ENCODE data around the gene MUC20.
"Not testable (repeated sequence)": the region's sequence is repeated elsewhere in the genome, so short reads cannot be mapped to it uniquely, and the experiment has no call there.

Gene MUC20

DNA sequence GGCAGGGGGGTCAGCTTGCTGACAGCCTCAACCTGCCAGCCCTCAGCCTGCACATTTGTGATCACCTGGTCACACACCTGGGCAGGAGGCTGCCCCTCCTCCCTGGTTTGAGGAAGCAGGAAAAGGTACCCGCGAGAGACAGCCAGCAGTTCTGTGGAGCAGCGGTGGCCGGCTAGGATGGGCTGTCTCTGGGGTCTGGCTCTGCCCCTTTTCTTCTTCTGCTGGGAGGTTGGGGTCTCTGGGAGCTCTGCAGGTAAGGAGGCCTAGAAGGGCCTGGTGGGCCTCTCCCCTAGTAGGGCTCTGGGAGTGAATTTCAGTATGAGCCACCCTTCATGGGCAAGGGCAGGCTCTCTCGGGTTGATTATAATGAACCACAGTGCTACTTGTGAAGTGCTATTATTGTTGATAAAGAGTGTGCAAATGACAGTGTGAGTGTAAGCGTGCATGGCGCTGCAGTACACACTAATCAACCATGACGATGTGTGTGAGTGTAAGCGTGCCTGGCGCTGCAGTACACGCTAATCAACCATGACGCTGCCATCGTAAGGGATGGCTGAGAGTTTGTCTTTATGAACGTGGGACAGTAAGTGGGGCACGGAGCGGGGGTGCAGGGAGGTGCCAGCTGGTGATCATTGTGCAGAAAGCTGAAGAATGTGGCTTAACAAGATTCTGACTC, at the start of gene MUC20:
Gene MUC20 (plus strand): TSS at position 148 of the 676 bp plus-strand sequence. CDS start 30 bp downstream, at position 178.
- not testable (repeated sequence) for DNase-seq (ENCODE audit: low read depth, low spot score)

DNA sequence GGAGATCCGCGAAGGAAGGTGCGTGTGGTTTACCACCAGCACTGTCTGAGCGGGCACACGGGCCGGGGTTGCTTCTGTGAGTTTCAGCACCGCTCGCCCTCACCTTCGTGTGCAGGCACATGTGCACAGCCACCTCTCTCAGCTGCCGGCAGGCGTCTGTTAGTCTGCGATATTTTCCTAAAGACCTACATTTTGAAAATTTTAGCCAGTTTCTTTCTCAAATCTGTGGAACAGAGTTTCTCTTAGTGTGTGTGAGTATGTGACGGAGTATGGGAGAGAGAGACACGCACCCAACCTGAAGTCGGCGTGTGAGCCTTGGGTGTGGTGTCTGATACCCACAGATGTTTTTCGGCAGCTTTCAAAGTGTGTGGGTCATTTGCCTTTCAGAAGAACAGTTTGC, 49.5 kb upstream of the MUC20 start:
- not testable (repeated sequence) for DNase-seq (ENCODE audit: low read depth, low spot score)

GRCh38 chr3:195673711-195674110, 47.1 kb upstream of the MUC20 start:
- DNase-seq (ENCODE audit: low read depth, low spot score): not testable (repeated sequence)

- DNase-seq (ENCODE audit: low read depth, low spot score): not testable (repeated sequence)
These were observed 42.3 kb upstream of the MUC20 start for GRCh38 chr3:195678391-195679015.

DNA sequence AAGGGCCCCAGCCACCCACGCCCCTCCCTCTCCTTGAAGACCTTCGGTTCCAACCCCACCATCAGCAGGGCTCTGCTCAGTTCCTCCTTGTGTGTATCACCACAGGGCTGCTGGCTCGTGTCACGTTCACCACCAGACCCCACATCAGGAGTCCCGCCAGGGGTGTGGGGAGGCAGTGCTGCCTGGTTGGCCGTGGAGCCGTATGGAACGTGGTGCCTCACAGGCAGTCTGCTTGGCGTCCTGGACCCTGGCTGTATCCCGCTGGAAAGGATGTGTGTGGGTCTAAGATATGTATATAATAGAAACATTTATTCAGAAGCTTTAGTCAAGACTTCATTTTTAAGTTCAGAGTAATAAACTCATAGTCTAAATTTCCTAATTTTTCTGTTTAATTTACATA, 40.1 kb upstream of the MUC20 start:
- DNase-seq (ENCODE audit: low read depth, low spot score): not testable (repeated sequence)

DNA sequence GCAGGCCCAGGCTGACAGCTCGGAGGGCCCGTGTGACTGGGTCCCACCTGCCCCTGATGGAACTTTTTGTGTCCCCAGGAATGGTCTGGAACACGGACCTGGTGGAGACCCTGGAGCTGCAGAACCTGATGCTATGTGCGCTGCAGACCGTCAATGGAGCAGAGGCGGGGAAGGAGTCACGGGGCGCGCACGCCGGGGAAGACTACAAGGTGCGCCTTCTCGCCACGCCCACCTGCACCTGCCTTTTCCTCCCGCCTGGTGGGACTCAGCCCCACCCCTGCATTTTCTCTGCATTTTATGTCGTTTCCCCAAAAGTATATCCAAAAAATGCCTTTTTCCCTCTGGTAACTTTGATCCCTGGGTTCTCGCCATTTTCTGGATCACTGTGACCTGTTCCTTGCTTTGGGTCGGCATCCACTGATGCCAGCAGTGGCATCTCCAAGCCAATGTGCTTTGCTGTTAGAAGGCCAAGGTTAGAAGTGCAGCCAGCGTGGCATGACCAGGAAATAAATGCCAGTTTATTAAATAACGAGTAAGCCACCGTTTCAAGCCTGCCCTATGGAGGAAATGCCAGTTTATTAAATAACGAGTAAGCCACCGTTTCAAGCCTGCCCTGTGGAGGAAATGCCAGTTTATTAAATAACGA, 39.2 kb upstream of the MUC20 start:
- DNase-seq (ENCODE audit: low read depth, low spot score): not testable (repeated sequence)

- not testable (repeated sequence) for DNase-seq (ENCODE audit: low read depth, low spot score)
These were observed 38.6 kb upstream of the MUC20 start for GRCh38 chr3:195682104-195682742.

DNA sequence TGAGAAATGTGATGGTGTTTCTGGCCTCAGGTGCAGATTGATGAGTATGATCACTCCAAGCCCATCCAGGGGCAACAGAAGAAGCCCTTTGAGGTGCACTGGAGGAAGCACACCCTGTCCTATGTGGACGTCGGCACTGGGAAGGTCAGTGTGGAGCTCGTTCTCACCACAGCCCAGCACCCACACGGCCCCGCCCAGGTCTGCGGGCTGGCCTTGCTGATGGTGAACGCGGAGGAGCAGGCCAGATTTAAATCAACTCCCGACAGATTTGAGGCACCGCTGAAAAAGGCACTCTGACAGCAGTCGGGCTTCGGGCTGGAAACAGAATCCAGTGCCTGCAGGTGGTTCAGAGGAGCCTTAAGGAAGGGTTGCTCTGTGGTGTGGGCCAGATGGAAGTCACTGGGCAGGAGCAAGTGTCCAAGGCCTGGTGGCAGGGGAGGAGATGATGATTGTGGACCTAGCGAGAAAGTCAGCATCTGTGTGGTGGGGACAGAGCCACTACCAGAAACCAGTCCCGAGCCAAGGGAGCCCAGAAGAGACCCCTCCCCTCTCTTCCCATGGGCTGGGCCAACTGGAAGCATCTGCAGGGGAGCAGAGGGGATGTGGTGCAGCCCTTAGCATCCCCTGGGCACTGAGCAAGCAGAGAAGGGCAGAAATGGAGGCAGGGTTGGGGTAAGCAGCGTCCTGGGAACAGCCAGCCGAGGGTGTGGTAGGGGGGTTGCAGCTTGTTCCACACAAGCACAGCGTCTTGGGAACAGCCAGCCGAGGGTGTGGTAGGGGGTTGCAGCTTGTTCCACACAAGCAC, 36.9 kb upstream of the MUC20 start:
- DNase-seq (ENCODE audit: low read depth, low spot score): not testable (repeated sequence)

DNA sequence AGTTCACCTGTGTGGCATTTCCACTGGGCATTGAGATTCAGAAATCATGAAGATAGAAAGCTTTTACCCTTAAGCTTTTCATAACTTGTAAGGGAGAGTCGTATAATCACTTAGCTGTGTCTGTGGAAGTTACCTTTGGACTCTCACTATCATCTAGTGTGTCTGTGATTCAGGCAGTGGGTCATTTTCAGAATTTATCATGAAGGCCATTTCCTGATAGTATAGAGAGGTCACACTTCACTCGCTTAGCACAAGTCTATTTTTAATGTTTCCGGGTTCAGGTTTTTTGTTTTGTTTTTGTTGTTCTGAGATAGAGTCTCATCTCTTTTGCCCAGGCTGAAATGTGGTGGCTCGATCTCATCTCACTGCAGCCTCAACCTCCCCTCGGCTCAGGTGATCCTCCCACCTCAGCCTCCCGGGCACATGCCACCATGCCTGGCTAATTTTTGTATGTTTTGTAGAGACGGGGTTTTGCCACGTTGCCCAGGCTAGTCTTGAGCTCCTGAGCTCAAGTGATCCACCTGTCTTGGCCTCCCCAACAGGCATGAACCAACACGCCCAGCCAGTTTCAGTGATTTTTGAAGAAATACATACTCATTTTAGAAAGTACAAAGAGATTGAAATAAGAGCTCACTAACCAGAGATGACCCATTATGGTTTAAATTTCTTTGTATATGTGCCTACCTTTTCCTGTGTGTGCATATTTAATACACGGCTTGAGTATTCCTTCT, 36.1 kb upstream of the MUC20 start:
- not testable (repeated sequence) for DNase-seq (ENCODE audit: low read depth, low spot score)

DNA sequence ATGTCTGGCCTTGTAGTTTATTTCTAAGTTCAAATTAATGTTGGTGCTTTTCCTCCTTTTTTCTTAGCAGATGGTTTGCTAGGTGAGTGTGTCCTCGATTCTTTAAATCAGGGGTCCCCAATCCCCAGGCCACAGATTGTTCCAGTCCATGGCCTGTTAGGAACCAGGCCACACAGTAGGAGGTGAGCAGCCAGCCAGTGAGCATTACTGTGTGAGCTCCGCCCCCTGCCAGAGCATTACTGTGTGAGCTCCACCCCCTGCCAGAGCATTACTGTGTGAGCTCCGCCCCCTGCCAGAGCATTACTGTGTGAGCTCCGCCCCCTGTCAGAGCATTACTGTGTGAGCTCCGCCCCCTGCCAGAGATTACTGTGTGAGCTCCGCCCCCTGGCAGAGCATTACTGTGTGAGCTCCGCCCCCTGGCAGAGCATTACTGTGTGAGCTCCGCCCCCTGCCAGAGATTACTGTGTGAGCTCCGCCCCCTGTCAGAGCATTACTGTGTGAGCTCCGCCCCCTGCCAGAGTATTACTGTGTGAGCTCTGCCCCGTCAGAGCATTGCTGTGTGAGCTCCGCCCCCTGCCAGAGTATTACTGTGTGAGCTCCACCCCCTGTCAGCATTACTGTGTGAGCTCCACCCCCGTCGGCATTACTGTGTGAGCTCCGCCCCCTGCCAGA, 34.1 kb upstream of the MUC20 start:
- DNase-seq (ENCODE audit: low read depth, low spot score): not testable (repeated sequence)

DNA sequence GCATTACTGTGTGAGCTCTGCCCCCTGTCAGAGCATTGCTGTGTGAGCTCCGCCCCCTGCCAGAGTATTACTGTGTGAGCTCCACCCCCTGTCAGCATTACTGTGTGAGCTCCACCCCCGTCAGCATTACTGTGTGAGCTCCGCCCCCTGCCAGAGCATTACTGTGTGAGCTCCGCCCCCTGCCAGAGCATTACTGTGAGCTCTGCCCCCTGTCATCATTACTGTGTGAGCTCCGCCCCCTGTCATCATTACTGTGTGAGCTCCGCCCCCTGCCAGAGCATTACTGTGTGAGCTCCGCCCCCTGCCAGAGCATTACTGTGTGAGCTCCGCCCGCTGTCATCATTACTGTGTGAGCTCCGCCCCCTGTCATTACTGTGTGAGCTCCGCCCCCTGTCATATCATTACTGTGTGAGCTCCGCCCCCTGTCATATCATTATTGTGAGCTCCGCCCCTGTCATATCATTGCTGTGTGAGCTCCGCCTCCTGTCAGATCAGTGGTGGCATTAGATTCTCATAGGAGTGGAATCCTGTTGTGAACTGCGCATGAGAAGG, 33.5 kb upstream of the MUC20 start:
- not testable (repeated sequence) for DNase-seq (ENCODE audit: low read depth, low spot score)

DNA sequence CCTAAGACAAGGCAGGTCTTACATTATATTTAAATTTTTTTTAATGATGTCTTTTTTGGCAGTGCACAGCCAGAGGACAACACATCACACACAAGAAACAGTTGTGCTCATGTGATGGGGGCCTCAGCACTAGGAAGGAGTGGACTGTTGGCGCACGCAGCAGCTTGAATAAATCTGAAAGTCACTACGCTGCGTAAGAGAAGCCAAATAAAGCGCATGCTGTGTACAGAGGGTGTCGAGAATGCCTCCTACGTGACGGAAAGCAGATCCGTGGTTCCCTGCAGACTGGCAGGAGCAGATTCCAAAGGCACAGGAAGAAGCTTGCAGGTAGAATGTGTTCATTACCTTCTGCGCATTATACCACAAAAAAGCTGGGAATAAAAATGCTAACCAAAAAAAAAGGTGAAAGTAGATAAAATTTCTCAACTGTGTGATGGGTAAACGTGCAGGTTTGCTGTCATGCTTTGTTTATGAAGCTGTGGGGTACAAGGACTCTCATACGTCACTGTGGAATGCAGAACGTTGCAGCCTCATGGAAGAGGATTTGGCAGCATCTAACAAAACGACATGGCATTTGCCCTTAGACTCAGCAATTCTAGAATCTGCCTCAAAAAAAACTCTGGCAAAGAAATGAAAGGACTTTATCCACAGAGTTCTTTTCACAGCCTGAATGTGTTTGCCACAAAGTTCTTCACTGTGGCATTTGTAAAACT, 32.2 kb upstream of the MUC20 start:
- not testable (repeated sequence) for DNase-seq (ENCODE audit: low read depth, low spot score)

DNA sequence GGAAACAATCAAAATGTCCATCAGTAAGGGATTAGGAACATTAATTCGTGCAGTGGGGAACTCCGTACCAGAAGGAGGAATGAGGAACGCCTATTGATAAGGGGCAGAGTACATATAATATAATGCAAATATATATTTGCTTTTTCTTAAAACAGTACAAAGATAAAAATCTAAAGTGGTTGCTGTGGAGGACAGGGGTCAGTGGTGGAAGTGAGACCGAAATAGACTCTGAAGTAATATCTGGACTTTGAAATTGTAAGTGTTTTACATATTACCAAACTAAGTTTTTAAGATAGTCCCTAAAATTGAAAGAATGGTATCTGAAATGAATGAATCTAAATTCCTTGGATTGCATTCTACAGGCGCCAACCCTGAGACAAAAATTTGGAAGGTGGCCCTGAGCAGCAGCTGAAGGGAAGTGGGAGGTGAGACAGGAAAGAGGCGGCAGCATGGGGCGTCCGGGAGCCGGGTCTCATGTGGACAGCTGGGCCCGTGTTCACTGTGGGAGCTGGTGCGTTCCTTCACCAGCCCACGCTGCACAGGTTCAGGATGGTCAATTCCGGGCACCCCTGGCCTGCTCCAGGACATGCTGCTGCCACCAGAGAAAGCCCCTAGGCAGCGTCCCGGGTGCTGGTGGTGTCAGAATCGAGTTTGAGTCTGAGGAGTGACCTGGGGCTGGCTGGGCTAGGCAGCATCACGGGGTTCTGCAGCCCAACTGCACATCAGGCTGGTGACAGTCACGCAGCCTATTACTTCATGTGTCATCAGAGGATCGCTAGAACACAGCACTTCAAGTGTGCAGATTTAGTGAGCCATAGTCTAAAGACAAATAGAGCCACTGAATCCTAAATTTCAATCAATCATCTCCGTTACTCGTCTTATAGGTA, 31.4 kb upstream of the MUC20 start:
- not testable (repeated sequence) for DNase-seq (ENCODE audit: low read depth, low spot score)

GRCh38 chr3:195690951-195691350, 29.8 kb upstream of the MUC20 start:
- DNase-seq (ENCODE audit: low read depth, low spot score): no peak

DNA sequence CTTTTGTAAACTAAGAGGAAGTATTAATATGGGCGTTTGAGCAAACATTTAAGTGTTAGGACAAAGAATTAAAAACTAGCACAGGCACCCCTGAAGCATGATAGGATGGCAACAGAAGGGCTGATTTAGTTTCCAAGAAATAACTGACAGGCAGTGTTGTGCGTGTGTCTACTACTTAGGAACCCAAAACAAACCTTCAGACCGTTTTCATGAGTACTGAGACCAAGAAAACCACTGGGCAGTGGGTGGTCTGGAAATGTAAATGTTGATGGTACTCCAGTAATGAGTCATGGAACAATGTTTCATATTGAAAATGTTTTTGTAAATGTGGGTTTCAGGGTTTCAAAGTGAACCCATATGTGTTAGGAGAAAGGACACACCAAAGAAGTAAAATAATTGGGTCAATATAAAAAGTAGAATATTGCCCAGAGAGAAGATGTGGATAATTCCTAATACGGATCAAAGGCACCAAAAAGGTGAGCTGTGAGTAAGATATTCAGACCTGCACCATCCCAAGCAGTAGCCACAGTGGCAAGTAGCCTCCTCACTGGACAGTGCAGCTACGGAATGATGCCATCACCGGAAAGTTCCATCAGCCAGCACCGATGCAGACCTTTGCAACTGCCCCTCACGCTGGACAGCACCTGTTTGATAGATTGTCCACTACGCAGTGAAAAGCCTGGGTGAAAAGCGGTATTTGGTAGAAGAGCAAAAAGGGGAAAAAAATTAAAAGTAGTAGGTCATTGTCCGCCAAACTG, 29.0 kb upstream of the MUC20 start:
- not testable (repeated sequence) for DNase-seq (ENCODE audit: low read depth, low spot score)

GRCh38 chr3:195692354-195692685, 28.5 kb upstream of the MUC20 start:
- DNase-seq (ENCODE audit: low read depth, low spot score): no peak

DNA sequence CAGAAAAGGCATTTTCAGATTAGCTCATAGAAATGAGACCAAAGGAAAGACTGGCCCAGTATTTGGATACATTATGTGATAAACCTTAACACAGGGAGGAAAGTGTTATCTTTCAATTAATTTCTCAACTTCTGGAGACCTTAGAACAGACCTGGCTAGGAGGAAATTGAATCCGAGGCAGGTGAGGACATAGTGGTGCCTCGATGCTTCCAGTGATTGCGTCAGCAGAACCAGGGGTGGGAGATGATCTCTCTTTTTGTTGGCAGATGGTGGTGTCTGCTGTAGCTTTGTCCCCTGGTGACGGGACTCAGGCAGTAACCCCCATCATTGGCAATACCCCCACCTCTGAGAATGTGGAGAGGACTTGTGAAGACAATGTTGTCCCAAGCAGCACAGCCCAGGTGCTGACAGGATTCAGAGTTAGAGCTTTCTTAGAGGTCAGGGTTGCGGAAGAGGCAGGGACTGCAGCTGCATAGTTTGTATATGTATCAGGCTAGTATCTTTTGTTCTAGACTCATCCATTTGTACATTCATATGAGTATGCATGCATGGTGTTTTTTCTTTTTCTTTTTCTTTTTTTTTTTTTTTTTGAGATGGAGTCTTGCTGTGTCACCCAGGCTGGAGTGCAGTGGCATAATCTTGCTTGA, 27.9 kb upstream of the MUC20 start:
- no peak for DNase-seq (ENCODE audit: low read depth, low spot score)

Measured in smooth muscle cell of the brain vasculature (primary cell).